Erythroblast (primary cell): ENCODE results near the gene SERGEF.

Experiments
- GATA1 ChIP-seq: IDR thresholded peaks from 2 replicates; pipeline ENCODE4 v1.6.1; 2011; ENCODE audit warnings: low read depth, mild to moderate bottlenecking, control low read depth, low read length, moderate library complexity
- POLR2A ChIP-seq: IDR thresholded peaks from 2 replicates; pipeline ENCODE4 v1.6.1; 2011; ENCODE audit warnings: mild to moderate bottlenecking, low read length

DNA sequence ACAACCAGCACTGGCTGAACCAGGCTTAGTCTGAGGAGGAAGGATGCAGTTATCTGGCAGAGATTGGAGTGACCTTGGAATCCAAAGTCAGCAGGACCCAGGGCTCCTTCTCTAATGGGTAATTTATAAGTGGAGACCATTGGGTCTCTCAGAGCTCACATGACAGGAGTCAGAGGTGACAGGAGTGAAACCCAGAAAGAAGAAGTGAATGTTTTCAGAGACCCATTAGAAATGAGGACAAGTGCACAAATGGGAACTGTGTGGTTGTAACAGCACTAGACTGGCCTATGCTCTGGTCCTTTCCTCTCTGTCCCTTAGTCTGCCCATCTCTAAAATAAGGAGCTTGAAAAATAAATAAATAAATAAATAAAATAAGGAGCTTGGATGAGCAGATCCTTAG, 107.4 kb downstream of the SERGEF start:
- TF ChIP-seq POLR2A: no peak
- no peak for TF ChIP-seq GATA1
